HepG2 (cell line): ENCODE results near the gene PRRC2A. TPM values are rescaled to one million over a fixed set of nuclear protein-coding genes. Genes with fewer than 3 reads are reported as not detected.

Experiments
- ATAC-seq: fragments of 200-7000 bp; cut with Tn5 transposase; 3 replicates; pipeline ENCODE4 v1.9.1; 2020; ENCODE audit warnings: mild to moderate bottlenecking, moderate library complexity
- BruUV-seq: library from RNA; stranded (reverse); fragments of 400-500 nt; replicated peaks from 2 replicates; lab custom pipeline; 2021; lab: Mats Ljungman, UMichigan
- CTCF ChIA-PET: fragments of 300-600 bp; formaldehyde crosslinking; extraction: SDS; loops from one replicate; lab custom pipeline; 2021; ENCODE audit warnings: low total read pairs, inconsistent platforms, low intra/inter-chr PET ratio; lab: Yijun Ruan, JAX
- POLR2A ChIA-PET: fragments of 350-600 bp; sonication (Branson Sonifier 250); formaldehyde crosslinking; loops from one replicate; lab custom pipeline; 2020; ENCODE audit warnings: antibody characterized with exemption, inconsistent platforms; lab: Yijun Ruan, JAX
- DNase-seq: peaks from one replicate; pipeline ENCODE4 v3.0.0-alpha.2; 2015; ENCODE audit warnings: low spot score
- FAIRE-seq: peaks from 3 replicates; lab custom pipeline; 2011; peaks lifted over from hg19 to GRCh38; lab: Jason Lieb, UNC
- H2AFZ ChIP-seq: one replicate; pipeline ENCODE4 v1.6.1; 2011; ENCODE audit warnings: low read length, inconsistent platforms
- H3K27ac ChIP-seq: fragments of 300-600 bp; 3 replicates; pipeline ENCODE4 v1.8.0; 2011; ENCODE audit warnings: mixed run types, mild to moderate bottlenecking, mixed read lengths, low read length, inconsistent platforms; ENCODE audit not compliant: insufficient read depth; ENCODE audit errors: extremely low read length
- H3K27me3 ChIP-seq, 2 experiments: fragments of 200-600 bp in 1 of 2; 2 replicates in 1 of 2; 3 replicates in 1 of 2; pipeline versions ENCODE4 v1.6.0 to v1.8.0; 2011; ENCODE audit warnings: low read length in 2 of 2, mild to moderate bottlenecking in 2 of 2, moderate library complexity in 2 of 2, inconsistent platforms in 1 of 2; ENCODE audit not compliant: insufficient read depth in 2 of 2, control insufficient read depth in 1 of 2
- H3K36me3 ChIP-seq, 2 experiments: fragments of 200-600 bp in 1 of 2; replicated peaks in 1 of 2; 2 replicates in 1 of 2; 3 replicates in 1 of 2; pipeline versions ENCODE4 v1.5.1 to v1.8.0; 2011; ENCODE audit warnings: low read length in 2 of 2, inconsistent platforms in 1 of 2; ENCODE audit not compliant: insufficient read depth in 2 of 2, control insufficient read depth in 1 of 2
- H3K4me1 ChIP-seq: 2 replicates; pipeline ENCODE4 v1.5.1; 2012; ENCODE audit warnings: low read length, inconsistent platforms; ENCODE audit not compliant: insufficient read depth
- H3K4me2 ChIP-seq: 2 replicates; pipeline ENCODE4 v1.6.0; 2011; ENCODE audit warnings: low read depth, low read length, inconsistent platforms
- H3K4me3 ChIP-seq, 3 experiments: fragments of 200-600 bp in 1 of 3; sonication (generic), shearing (Covaris generic) in 1 of 3; replicated peaks in 1 of 3; 2 replicates each; pipeline ENCODE4 v1.5.1; 2011 to 2016; ENCODE audit warnings: low read length in 3 of 3, inconsistent platforms in 2 of 3, low read depth in 2 of 3, mild to moderate bottlenecking in 2 of 3, control low read depth in 1 of 3, mixed read lengths in 1 of 3; ENCODE audit not compliant: insufficient read depth in 1 of 3
- H3K79me2 ChIP-seq: one replicate; pipeline ENCODE4 v1.6.1; 2011; ENCODE audit warnings: low read length, inconsistent platforms; ENCODE audit not compliant: insufficient read depth
- H3K9ac ChIP-seq: 2 replicates; pipeline ENCODE4 v1.6.0; 2011; ENCODE audit warnings: mild to moderate bottlenecking, low read depth, low read length, inconsistent platforms; ENCODE audit not compliant: insufficient read depth
- H3K9me3 ChIP-seq: 2 replicates; pipeline ENCODE4 v1.5.1; 2012; ENCODE audit warnings: mild to moderate bottlenecking, low read length
- H4K20me1 ChIP-seq: 2 replicates; pipeline ENCODE4 v1.6.0; 2011; ENCODE audit warnings: inconsistent platforms, mild to moderate bottlenecking, low read length, moderate library complexity; ENCODE audit not compliant: insufficient read depth
- CSRNP2 ChIP-seq: sonication (generic); formaldehyde crosslinking; conservative IDR thresholded peaks from 2 replicates; pipeline ENCODE4 v1.8.0; 2022; ENCODE audit warnings: low read depth, missing genetic modification reagents
- FOXC1 ChIP-seq: sonication (generic); formaldehyde crosslinking; IDR thresholded peaks from 2 replicates; pipeline ENCODE4 v1.8.0; 2022; ENCODE audit warnings: mild to moderate bottlenecking, missing genetic modification reagents, borderline replicate concordance
- GABPB1 ChIP-seq: IDR thresholded peaks from 2 replicates; pipeline ENCODE4 v1.6.1; 2016; ENCODE audit warnings: mild to moderate bottlenecking, missing genetic modification reagents, moderate library complexity, missing compliant biosample characterization
- IRF9 ChIP-seq: sonication (generic); formaldehyde crosslinking; IDR thresholded peaks from 2 replicates; pipeline ENCODE4 v1.8.0; 2022; ENCODE audit warnings: missing genetic modification reagents, mild to moderate bottlenecking, borderline replicate concordance
- PAXIP1 ChIP-seq: sonication (generic); formaldehyde crosslinking; conservative IDR thresholded peaks from 2 replicates; pipeline ENCODE4 v1.4.0; 2020; ENCODE audit warnings: mild to moderate bottlenecking, missing genetic modification reagents, moderate library complexity
- WGBS: methylation state at CpG from one replicate; pipeline ENCODE4 v1.1.6; 2017; ENCODE audit warnings: low lambda C conversion rate; 5-methylcytosine and 5-hydroxymethylcytosine counted together
- in situ Hi-C: cut with HindIII; loops from 2 replicates; pipeline ENCODE4 v1.10.0; 2017; ENCODE audit warnings: low pct_unique_long_range_greater_than_20kb; ENCODE audit not compliant: extremely low pct_ligation_motif_present
- intact Hi-C: fragments of 100-400 bp; cut with micrococcal nuclease; formaldehyde crosslinking; loops from one replicate; pipeline ENCODE4 v1.10.0; 2022; ENCODE audit not compliant: unreplicated experiment
- polyA plus RNA-seq, 8 experiments: library from polyadenylated mRNA; depleted of rRNA in 3 of 8; stranded (reverse) in 7 of 8; unstranded in 1 of 8; fragments of >200 nt; fragmentation: Illumina TruSeq in 4 of 8; extraction: Trizol in 4 of 8; gene quantifications; 2 replicates each; pipeline versions ENCODE4 v1.2.1 to v1.2.3, GENCODE V29; 2011 to 2016; ENCODE audit warnings: low read depth in 4 of 8, missing spikeins in 1 of 8, mixed read lengths in 1 of 8; ENCODE audit not compliant: insufficient read depth in 1 of 8
- total RNA-seq, 5 experiments: library from RNA; depleted of rRNA; stranded (reverse); fragments of >200 nt; fragmentation: Illumina TruSeq; extraction: Trizol; gene quantifications; 2 replicates each; pipeline ENCODE4 v1.2.3, GENCODE V29; 2016; ENCODE audit warnings: low read depth in 1 of 5

PRRC2A gene
- total and polyA plus RNA-seq, 2 of the 13 experiments (the other 11 are each of a cell fraction or from before 2014, with no cell fraction given) = 38.9 to 47.4 TPM

GRCh38 chr6:31577579-31577966 is 42.9 kb upstream of the PRRC2A start:
- H2AFZ ChIP-seq = no peak overlapping the region
- no peak overlapping the region for H3K4me3 ChIP-seq
- ChIA-PET POLR2A (interaction anchor here (0.6 to 2.3 kb wide), 5 partner anchors 21 to 87 kb away, joined by 3 to 9 read pairs (median 5); partner anchors contain the start of genes DDX39B, GPANK1 and NFKBIL1), CTCF (no interaction called here)
- H3K79me2 ChIP-seq = no peaks in the 10 kb centered on the region
- intact Hi-C loops (no loop called here), in situ Hi-C loops (no loop called here)
- H3K9ac ChIP-seq = no peak overlapping the region
- TF ChIP-seq IRF9 (CRISPR knock-in tag) (no peak), FOXC1 (CRISPR knock-in tag) (no peak), PAXIP1 (no peak), GABPB1 (no peak), CSRNP2 (no peak)
- no peaks in the 10 kb centered on the region for H4K20me1 ChIP-seq
- H3K4me1 ChIP-seq = peaks cover 23% of the 10 kb centered on the region
- no peak overlapping the region for H3K27ac ChIP-seq
- WGBS = 28% methylated on average over 3 of the region's 3 CpGs
- no TSS peak for BruUV-seq
- ATAC-seq (no peak), FAIRE-seq (no peak), DNase-seq (no peak)
- H3K27me3 ChIP-seq = peaks cover 21 to 96% of the 10 kb centered on the region in 2 experiments
- no peak overlapping the region for H3K4me2 ChIP-seq
- no peaks in the 10 kb centered on the region for H3K36me3 ChIP-seq
- no peaks in the 10 kb centered on the region for H3K9me3 ChIP-seq
